Glutamatergic neuron (in vitro differentiated cells): ENCODE results near the gene ATF7IP2. TPM values are rescaled to one million over a fixed set of nuclear protein-coding genes. Genes with fewer than 3 reads are reported as not detected.

Experiments used
- DNase-seq: peaks from one replicate; pipeline ENCODE4 v3.0.0; 2022
- H3K27ac Mint-ChIP-seq: one replicate; pipeline ENCODE4 v1.8.0; 2020; ENCODE audit warnings: mild to moderate bottlenecking, mixed read lengths, inconsistent platforms; ENCODE audit not compliant: unreplicated experiment
- H3K27me3 Mint-ChIP-seq: one replicate; pipeline ENCODE4 v1.8.0; 2020; ENCODE audit warnings: mild to moderate bottlenecking, moderate library complexity, mixed read lengths, inconsistent platforms; ENCODE audit not compliant: unreplicated experiment
- H3K36me3 Mint-ChIP-seq: one replicate; pipeline ENCODE4 v1.8.0; 2020; ENCODE audit warnings: mild to moderate bottlenecking, mixed read lengths, inconsistent platforms; ENCODE audit not compliant: unreplicated experiment
- H3K4me1 Mint-ChIP-seq: one replicate; pipeline ENCODE4 v1.8.0; 2020; ENCODE audit warnings: mild to moderate bottlenecking, low read depth, mixed read lengths, inconsistent platforms; ENCODE audit not compliant: unreplicated experiment
- H3K4me3 Mint-ChIP-seq: one replicate; pipeline ENCODE4 v1.8.0; 2020; ENCODE audit warnings: mild to moderate bottlenecking, mixed read lengths, inconsistent platforms; ENCODE audit not compliant: unreplicated experiment
- H3K9me3 Mint-ChIP-seq: one replicate; pipeline ENCODE4 v1.8.0; 2020; ENCODE audit warnings: mild to moderate bottlenecking, moderate library complexity, mixed read lengths, inconsistent platforms; ENCODE audit not compliant: unreplicated experiment
- CTCF ChIP-seq: fragments of 200-600 bp; sonication (generic); IDR thresholded peaks from one replicate; pipeline ENCODE4 v1.5.0; 2021; ENCODE audit not compliant: partially characterized antibody, unreplicated experiment
- total RNA-seq: library from RNA; stranded (reverse); fragmentation: NEBNext Ultra II Directional; extraction: Animal tissue kit (Norgen Biotek cat#: 25700); gene quantifications from one replicate; pipeline ENCODE4 v1.2.1, GENCODE V29; 2021; ENCODE audit not compliant: unreplicated experiment

The ATF7IP2 gene
- total RNA-seq, 1 donor from 2014 or later, result 9.1 TPM

GRCh38 chr16:10387188-10387617, 1.3 kb downstream of the ATF7IP2 start:
- TF ChIP-seq CTCF, result no peak
- H3K36me3 Mint-ChIP-seq, result no peaks in the 10 kb centered on the region
- peaks cover 1% of the 10 kb centered on the region for H3K27me3 Mint-ChIP-seq
- H3K9me3 Mint-ChIP-seq, result peaks cover 3% of the 10 kb centered on the region
- H3K4me3 Mint-ChIP-seq, result peak overlapping the region; percentile 92
- peaks cover 8% of the 10 kb centered on the region for H3K4me1 Mint-ChIP-seq
- no peak overlapping the region for H3K27ac Mint-ChIP-seq
- DNase-seq, result no peak

GRCh38 chr16:10388988-10389387, 3.1 kb downstream of the ATF7IP2 start:
- peaks cover 4% of the 10 kb centered on the region for H3K4me1 Mint-ChIP-seq
- DNase-seq, result no peak
- no peak for TF ChIP-seq CTCF
- H3K27me3 Mint-ChIP-seq, result peaks cover 1% of the 10 kb centered on the region
- peaks cover 3% of the 10 kb centered on the region for H3K9me3 Mint-ChIP-seq
- H3K36me3 Mint-ChIP-seq, result no peaks in the 10 kb centered on the region
- H3K27ac Mint-ChIP-seq, result no peak overlapping the region
- no peak overlapping the region for H3K4me3 Mint-ChIP-seq

- Mint-ChIP-seq H3K27ac (no peak overlapping the region), H3K4me3 (no peak overlapping the region), H3K4me1 (peaks cover 4% of the 10 kb centered on the region), H3K36me3 (no peaks in the 10 kb centered on the region), H3K9me3 (no peaks in the 10 kb centered on the region), H3K27me3 (peaks cover 1% of the 10 kb centered on the region)
- DNase-seq, result no peak
- no peak for TF ChIP-seq CTCF
Observed at GRCh38 chr16:10390330-10390729, 4.5 kb downstream of the ATF7IP2 start.

GRCh38 chr16:10390867-10391266, 5.0 kb downstream of the ATF7IP2 start:
- Mint-ChIP-seq H3K9me3 (no peaks in the 10 kb centered on the region), H3K27ac (no peak overlapping the region), H3K4me1 (peaks cover 4% of the 10 kb centered on the region), H3K4me3 (no peak overlapping the region), H3K27me3 (peaks cover 1% of the 10 kb centered on the region), H3K36me3 (no peaks in the 10 kb centered on the region)
- DNase-seq, result no peak
- no peak for TF ChIP-seq CTCF

- Mint-ChIP-seq H3K9me3 (no peaks in the 10 kb centered on the region), H3K4me1 (peaks cover 4% of the 10 kb centered on the region), H3K36me3 (no peaks in the 10 kb centered on the region), H3K27me3 (peaks cover 1% of the 10 kb centered on the region), H3K27ac (no peak overlapping the region), H3K4me3 (no peak overlapping the region)
- DNase-seq, result no peak
- TF ChIP-seq CTCF, result no peak
Observed at GRCh38 chr16:10391339-10391738, 5.5 kb downstream of the ATF7IP2 start.
